ENCODE measurements around the gene R3HCC1L.

R3HCC1L gene

GRCh38 chr10:98258683-98259454 lies 124.4 kb downstream of the R3HCC1L start:
- DNase-seq (ENCODE audit: low read depth in 1 of 2, low spot score in 1 of 2) = no peak

GRCh38 chr10:98259606-98260315 lies 125.3 kb downstream of the R3HCC1L start:
- DNase-seq (ENCODE audit: low read depth in 1 of 2, low spot score in 1 of 2) = no peak

GRCh38 chr10:98260350-98260749 lies 125.9 kb downstream of the R3HCC1L start:
- no peak for DNase-seq (ENCODE audit: low read depth in 1 of 2, low spot score in 1 of 2)

DNA sequence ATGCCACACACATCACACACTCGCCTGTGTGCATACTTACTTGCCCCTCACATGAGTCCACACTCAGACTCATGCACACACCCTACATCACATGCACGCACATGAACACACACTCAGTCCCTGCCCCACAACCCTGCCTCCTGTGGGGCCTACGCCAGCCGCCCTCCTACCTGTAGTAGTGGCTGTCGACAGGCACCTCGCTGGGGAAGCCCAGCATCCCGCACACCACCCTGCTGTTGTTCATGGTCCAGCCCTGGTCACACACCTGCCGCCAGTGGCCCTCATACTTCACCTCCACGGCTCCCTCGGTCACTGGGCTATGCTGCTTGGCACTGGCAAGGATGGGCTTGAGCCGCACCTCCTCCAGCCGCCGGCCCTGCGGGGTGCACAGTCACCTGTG lies 126.3 kb downstream of the R3HCC1L start:
- DNase-seq (ENCODE audit: low read depth in 1 of 2, low spot score in 1 of 2) = no peak

DNA sequence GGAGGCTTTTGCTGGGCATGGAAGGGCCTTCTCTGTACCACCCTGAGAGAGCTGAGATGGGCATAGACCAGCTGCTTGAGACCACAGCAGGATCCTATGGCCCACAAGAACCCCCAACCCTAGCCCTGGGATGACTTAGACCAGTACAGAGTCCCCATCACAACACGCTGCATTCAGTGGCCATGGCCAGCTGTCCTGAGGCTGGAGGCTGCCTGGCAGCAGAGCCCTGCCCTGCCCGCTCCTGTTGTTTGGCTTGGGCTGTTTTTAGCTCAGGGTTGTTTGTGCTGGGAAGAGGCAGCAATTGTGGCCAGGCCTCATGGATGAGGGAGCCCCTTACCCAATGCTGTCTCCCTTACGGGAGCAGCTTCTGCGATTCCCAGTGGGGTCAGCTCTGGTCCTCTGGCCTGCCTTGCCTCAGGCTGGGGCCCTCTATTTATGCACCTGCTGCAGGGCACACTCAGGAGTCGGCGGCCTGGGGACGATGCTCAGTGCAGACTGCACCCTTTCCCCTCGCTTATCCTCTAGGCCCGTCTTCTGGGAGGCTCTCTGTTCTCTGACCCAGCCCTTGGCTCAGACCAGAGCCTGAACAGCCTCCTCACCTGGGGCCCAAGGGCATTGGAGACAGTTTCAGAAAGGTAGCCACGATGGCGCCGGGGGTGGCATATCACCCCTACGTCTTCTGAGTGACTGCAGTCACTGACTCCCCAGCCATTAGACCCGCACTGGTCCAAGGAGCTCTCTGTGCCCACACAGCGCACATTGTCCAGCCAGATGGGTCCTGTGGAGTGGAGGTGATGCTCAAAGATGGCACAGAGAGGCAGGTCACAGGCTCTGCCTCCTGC lies 127.2 kb downstream of the R3HCC1L start:
- no peak for DNase-seq (ENCODE audit: low read depth in 1 of 2, low spot score in 1 of 2)

DNA sequence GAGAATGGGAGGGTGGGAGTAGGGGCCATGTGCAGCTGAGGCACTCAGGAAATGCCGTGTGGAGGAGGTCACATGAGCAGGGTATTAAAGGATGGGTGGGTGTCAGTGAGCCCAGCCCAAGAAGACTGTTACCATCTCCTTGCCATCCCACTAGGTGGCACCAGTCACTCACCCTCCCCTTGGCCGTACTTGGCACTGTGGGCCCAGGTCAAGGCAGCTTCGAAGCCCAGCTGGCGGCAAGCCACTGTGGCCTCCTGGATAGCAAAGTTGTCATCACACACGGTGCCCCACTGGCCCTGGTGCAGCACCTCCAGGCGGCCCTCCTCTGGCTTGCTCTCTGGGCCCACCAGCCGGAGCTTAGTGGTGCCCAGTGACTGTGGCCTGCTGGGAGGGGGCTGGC lies 128.1 kb downstream of the R3HCC1L start:
- no peak for DNase-seq (ENCODE audit: low read depth in 1 of 2, low spot score in 1 of 2)

GRCh38 chr10:98263088-98263487 lies 128.6 kb downstream of the R3HCC1L start:
- DNase-seq (ENCODE audit: low read depth in 1 of 2, low spot score in 1 of 2) = no peak

GRCh38 chr10:98264378-98265065 lies 130.1 kb downstream of the R3HCC1L start:
- no peak for DNase-seq (ENCODE audit: low read depth in 1 of 2, low spot score in 1 of 2)

DNA sequence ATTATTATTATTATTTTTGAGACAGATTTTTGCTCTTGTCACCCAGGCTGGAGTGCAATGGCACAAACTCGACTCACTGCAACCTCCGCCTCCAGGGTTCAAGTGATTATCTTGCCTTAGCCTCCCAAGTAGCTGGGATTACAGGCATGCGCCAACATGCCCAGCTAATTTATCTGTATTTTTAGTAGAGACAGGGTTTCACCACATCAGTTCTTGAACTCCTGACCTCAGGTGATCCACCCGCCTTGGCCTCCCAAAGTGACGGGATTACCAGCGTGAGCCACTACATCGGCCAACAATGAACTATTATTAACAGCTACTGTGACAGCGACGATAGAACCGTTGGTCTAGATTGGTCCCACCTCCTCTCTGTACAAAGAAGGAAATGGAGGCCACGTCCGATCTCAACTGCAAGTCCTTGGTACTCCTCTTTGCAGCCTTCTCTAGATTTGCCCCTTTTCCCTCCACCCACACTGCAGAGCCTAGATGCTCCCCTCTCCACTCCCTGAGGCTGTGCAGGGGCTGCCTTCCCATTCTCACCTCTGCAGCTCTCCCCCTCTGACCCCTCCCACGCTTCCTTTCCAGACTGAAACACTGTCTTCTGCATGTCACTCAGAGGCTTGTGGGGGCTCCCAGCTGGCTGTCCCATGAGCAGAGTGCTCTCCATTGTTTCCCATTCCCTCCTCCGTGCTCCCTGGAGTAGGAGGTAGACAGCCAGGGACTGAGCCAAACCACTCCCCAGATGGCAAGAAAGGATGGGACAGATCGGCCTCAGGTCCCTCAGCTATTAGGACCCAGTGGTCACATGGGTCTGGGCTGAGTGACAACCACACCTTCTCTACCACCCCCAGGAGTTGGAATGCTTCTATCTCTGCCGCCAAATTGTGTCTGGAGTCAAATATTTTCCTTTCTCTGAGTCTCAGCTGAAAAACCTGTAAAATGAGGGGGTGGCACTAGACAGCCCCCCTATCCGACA lies 131.2 kb downstream of the R3HCC1L start:
- DNase-seq (ENCODE audit: low read depth in 1 of 2, low spot score in 1 of 2) = no peak

DNA sequence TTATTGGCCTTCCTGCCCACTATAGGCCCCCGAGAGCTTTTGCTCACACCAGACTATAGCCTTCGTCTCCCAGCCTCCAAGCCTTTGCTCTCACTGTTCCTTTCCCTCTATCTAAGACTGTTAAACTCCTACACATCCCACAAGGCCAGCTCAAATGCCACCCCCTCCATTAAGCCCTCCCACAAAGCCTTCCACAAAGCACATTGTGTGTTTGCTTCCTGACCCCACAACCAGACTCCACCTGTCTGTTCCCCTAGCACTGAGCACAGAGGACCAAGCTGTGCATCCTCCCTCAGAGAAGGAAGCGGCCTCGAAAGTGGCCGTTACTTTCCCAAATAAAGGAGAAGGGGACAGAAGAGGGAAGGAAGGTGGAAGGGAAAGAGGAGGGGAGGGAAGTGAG lies 132.2 kb downstream of the R3HCC1L start:
- no peak for DNase-seq (ENCODE audit: low read depth in 1 of 2, low spot score in 1 of 2)

GRCh38 chr10:98267069-98267893 lies 132.8 kb downstream of the R3HCC1L start:
- DNase-seq (ENCODE audit: low read depth in 1 of 2, low spot score in 1 of 2) = no peak

GRCh38 chr10:98267894-98268693 lies 133.6 kb downstream of the R3HCC1L start, which contains the start of gene LOXL4:
LOXL4 (minus strand) TSS chr10:98268194; CDS start chr10:98263019, 5,175 bp downstream.
- DNase-seq (ENCODE audit: low read depth in 1 of 2, low spot score in 1 of 2) = no peak

- no peak for DNase-seq (ENCODE audit: low read depth in 1 of 2, low spot score in 1 of 2)
Measured at GRCh38 chr10:98268694-98269431, 134.4 kb downstream of the R3HCC1L start.

- DNase-seq (ENCODE audit: low read depth in 1 of 2, low spot score in 1 of 2) = no peak
Measured at GRCh38 chr10:98269435-98269912, 135.0 kb downstream of the R3HCC1L start.

- no peak for DNase-seq (ENCODE audit: low read depth in 1 of 2, low spot score in 1 of 2)
Measured at GRCh38 chr10:98270073-98270740, 135.8 kb downstream of the R3HCC1L start.

GRCh38 chr10:98270786-98271185 lies 136.3 kb downstream of the R3HCC1L start:
- no peak for DNase-seq (ENCODE audit: low read depth in 1 of 2, low spot score in 1 of 2)

DNA sequence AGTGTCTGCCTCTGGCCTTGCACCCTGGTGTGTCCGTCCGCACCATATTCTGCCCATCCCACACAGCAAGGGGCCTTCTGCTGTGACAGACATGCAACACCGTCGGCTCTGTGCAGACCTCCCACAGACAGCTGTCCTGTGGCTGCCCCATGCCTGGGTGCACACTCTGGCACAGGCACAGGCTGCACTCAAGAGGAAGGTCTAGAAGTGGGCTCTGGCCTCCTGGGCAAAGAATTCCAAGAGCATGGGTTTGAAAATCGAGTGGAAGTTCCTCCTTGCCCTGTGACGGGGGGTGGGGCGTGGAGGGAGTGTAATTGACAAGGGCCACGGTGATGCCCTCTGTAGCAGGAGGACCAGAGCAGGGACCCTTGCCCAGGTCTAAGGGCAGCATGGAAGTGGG lies 137.8 kb downstream of the R3HCC1L start:
- no peak for DNase-seq (ENCODE audit: low read depth in 1 of 2, low spot score in 1 of 2)
